ENCODE measurements around the gene SPINT3. TPM values are rescaled to one million over a fixed set of nuclear protein-coding genes. Genes with fewer than 3 reads are reported as not detected.
A peak's percentile ranks its signal among the peaks of the same experiment; 100 is the strongest.

SPINT3 gene
- total RNA-seq, 4 donors from 2014 or later: not detected

- DNase-seq: no peak
- intact Hi-C loops (cut with DNase I): no loop called here
- 85 to 90% methylated on average over 7 of the region's 7 CpGs for WGBS, 2 donors
Observed at GRCh38 chr20:45548410-45548809, 33.0 kb upstream of the SPINT3 start.

DNA sequence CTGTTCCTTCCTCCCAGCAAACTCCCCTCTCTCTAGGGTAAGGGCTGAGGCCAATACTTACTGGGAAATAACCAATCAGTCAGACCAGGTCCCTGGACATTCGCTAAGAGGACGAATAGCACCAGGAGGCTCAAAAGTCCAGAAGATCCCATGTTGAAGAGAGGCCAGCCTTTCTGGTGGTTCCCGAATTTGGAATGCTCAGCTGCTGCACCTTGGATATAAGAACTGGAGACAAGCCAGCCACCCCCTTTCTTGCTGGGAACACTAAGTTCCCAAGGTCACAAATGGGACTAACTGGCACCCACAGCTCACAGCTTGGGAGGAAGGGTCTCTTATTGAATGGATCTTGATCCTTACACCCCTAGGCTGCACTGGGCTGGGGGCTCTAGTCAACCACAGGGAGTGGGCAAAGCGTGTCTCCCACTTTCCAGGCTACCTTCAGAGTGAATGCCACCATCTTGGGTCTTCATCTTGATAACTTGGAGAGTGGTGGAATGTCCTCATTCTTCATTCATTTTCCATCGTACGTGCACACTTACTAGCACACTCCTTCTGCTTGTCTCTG is 31.9 kb upstream of the SPINT3 start, which contains the start of gene EPPIN:
EPPIN (minus strand) TSS at position 196 of the 565 bp plus-strand sequence; CDS start at position 152, 44 bp downstream.
- Histone ChIP-seq H3K4me3 (no peak within 1 kb of the TSS), H3K4me1 (no peaks in the 10 kb centered on the region), H3K27ac (no peak within 1 kb of the TSS), H3K27me3 (peaks cover 0 to 89% (median 0%) of the 10 kb centered on the region in 4 donors), H3K9me3 (peaks cover 0 to 4% (median 0%) of the 10 kb centered on the region in 3 donors), H3K36me3 (no peaks in the 10 kb centered on the region)
- 71 to 75% methylated on average over 6 of the region's 6 CpGs for WGBS, 2 donors
- DNase-seq: no peak
- no peak for TF ChIP-seq POLR2A (IDR thresholded peaks at IDR 0.05)
- no peak for TF ChIP-seq CTCF (IDR thresholded peaks at IDR 0.05)
- intact Hi-C loops (cut with DNase I): no loop called here

More at GRCh38 chr20:45548410-45548809, 33.0 kb upstream of the SPINT3 start:
- H3K4me3 ChIP-seq: no peak overlapping the region
- no peaks in the 10 kb centered on the region for H3K4me1 ChIP-seq
- H3K27ac ChIP-seq: no peak overlapping the region
- H3K36me3 ChIP-seq: no peaks in the 10 kb centered on the region
- peaks cover 0 to 4% (median 0%) of the 10 kb centered on the region in 3 donors for H3K9me3 ChIP-seq
- H3K27me3 ChIP-seq: peaks cover 0 to 88% (median 0%) of the 10 kb centered on the region in 4 donors
- no peak for TF ChIP-seq POLR2A (IDR thresholded peaks at IDR 0.05)
- TF ChIP-seq CTCF (IDR thresholded peaks at IDR 0.05): no peak

- 18 to 19% methylated on average over 4 to 5 of the region's 5 CpGs for WGBS, 2 donors
- peak in 2 of 6 experiments; percentile 17 to 37 for TF ChIP-seq CTCF (IDR thresholded peaks at IDR 0.05)
- TF ChIP-seq POLR2A (IDR thresholded peaks at IDR 0.05): no peak
- H3K27ac ChIP-seq: no peak overlapping the region
- H3K4me1 ChIP-seq: no peaks in the 10 kb centered on the region
- peaks cover 0 to 95% (median 0%) of the 10 kb centered on the region in 4 donors for H3K27me3 ChIP-seq
- no peak for DNase-seq
- no peak overlapping the region for H3K4me3 ChIP-seq
- no peaks in the 10 kb centered on the region for H3K9me3 ChIP-seq
- intact Hi-C loops (cut with DNase I): no loop called here
- no peaks in the 10 kb centered on the region for H3K36me3 ChIP-seq
Observed at GRCh38 chr20:45545754-45546453, 30.5 kb upstream of the SPINT3 start.

- no peaks in the 10 kb centered on the region for H3K9me3 ChIP-seq
- peaks cover 0 to 99% (median 0%) of the 10 kb centered on the region in 4 donors for H3K27me3 ChIP-seq
- TF ChIP-seq POLR2A (IDR thresholded peaks at IDR 0.05) (no peak), CTCF (IDR thresholded peaks at IDR 0.05) (no peak)
- H3K27ac ChIP-seq: no peak overlapping the region
- H3K4me1 ChIP-seq: no peaks in the 10 kb centered on the region
- H3K4me3 ChIP-seq: no peak overlapping the region
- no peaks in the 10 kb centered on the region for H3K36me3 ChIP-seq
- WGBS, 2 donors: 66 to 67% methylated on average over 3 of the region's 3 CpGs
- DNase-seq: no peak
- intact Hi-C loops (cut with DNase I): no loop called here
Observed at GRCh38 chr20:45545351-45545750, 29.9 kb upstream of the SPINT3 start.

DNA sequence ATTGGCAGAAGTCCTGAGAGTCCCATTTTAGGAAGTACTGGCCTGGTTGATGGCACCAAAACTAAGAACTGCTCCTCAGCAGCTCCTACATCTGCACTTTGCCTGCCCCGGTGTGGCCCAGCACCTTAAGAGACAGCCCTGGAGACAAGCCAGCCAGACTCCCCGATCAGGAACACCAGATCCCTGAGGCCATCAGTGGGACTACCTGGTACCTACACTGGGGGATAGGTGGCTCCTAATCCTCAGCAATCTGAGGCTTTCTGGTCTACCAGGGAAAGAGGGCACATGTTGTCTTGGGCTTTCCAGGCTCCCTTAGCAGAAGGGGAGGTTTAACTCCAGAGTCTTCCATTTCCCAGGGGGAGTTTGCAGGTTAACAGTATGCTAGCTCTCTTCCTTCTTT is 24.0 kb upstream of the SPINT3 start, which contains the start of gene WFDC6:
WFDC6 (minus strand) TSS at position 101 of the 400 bp plus-strand sequence; CDS start at position 26, 75 bp downstream.
- Histone ChIP-seq H3K27ac (no peak within 1 kb of the TSS), H3K4me1 (peaks cover 0 to 17% (median 0%) of the 10 kb centered on the region in 3 donors), H3K4me3 (no peak within 1 kb of the TSS), H3K36me3 (no peaks in the 10 kb centered on the region), H3K27me3 (peaks cover 0 to 99% (median 1%) of the 10 kb centered on the region in 4 donors), H3K9me3 (no peaks in the 10 kb centered on the region)
- no peak for DNase-seq
- TF ChIP-seq POLR2A (IDR thresholded peaks at IDR 0.05) (no peak), CTCF (IDR thresholded peaks at IDR 0.05) (no peak)
- WGBS, 2 donors: 60% methylated on average over 1 of the region's 2 CpGs; no CpG with 5 or more reads in 1 of the 2 donors
- intact Hi-C loops (cut with DNase I): no loop called here
